ENCODE measurements around the gene SUOX.

DNA sequence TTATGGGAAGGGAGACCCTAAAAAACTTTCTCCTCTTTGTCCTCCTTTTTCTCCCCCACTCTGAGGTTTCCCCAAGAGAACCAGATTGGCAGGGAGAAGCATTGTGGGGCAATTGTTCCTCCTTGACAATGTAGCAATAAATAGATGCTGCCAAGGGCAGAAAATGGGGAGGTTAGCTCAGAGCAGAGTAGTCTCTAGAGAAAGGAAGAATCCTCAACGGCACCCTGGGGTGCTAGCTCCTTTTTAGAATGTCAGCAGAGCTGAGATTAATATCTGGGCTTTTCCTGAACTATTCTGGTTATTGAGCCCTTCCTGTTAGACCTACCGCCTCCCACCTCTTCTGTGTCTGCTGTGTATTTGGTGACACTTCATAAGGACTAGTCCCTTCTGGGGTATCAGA lies 40.1 kb downstream of the SUOX start:
- TF ChIP-seq, protein P1, sequence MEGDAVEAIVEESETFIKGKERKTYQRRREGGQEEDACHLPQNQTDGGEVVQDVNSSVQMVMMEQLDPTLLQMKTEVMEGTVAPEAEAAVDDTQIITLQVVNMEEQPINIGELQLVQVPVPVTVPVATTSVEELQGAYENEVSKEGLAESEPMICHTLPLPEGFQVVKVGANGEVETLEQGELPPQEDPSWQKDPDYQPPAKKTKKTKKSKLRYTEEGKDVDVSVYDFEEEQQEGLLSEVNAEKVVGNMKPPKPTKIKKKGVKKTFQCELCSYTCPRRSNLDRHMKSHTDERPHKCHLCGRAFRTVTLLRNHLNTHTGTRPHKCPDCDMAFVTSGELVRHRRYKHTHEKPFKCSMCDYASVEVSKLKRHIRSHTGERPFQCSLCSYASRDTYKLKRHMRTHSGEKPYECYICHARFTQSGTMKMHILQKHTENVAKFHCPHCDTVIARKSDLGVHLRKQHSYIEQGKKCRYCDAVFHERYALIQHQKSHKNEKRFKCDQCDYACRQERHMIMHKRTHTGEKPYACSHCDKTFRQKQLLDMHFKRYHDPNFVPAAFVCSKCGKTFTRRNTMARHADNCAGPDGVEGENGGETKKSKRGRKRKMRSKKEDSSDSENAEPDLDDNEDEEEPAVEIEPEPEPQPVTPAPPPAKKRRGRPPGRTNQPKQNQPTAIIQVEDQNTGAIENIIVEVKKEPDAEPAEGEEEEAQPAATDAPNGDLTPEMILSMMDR (IDR thresholded peaks at IDR 0.05) = no peak
- no peak for TF ChIP-seq POLR2A (IDR thresholded peaks at IDR 0.05)
